Hepatocyte (in vitro differentiated cells): ENCODE data around the gene TAF6L. TPM values are rescaled to one million over a fixed set of nuclear protein-coding genes. Genes with fewer than 3 reads are reported as not detected.

ENCODE experiments used
- DNase-seq: peaks from one replicate; pipeline ENCODE4 v3.0.0-alpha.2; 2016; ENCODE audit warnings: low spot score
- H2AFZ ChIP-seq: fragments of 200-600 bp; sonication (generic); 2 replicates; pipeline ENCODE4 v1.6.0; 2016; ENCODE audit warnings: antibody characterized with exemption, mild to moderate bottlenecking
- H3K27ac ChIP-seq: fragments of 200-600 bp; sonication (generic); 2 replicates; pipeline ENCODE4 v1.5.1; 2016; ENCODE audit warnings: mild to moderate bottlenecking
- H3K27me3 ChIP-seq: fragments of 200-600 bp; sonication (generic); 2 replicates; pipeline ENCODE4 v1.6.1; 2016
- H3K36me3 ChIP-seq: fragments of 200-600 bp; sonication (generic); replicated peaks from 2 replicates; pipeline ENCODE4 v1.5.1; 2016; ENCODE audit warnings: low read depth; ENCODE audit not compliant: insufficient read depth
- H3K4me1 ChIP-seq: fragments of 200-600 bp; sonication (generic); 2 replicates; pipeline ENCODE4 v1.5.1; 2016; ENCODE audit warnings: mild to moderate bottlenecking, moderate library complexity; ENCODE audit not compliant: insufficient read depth
- H3K4me2 ChIP-seq: fragments of 200-600 bp; sonication (generic); 2 replicates; pipeline ENCODE4 v1.6.0; 2016
- H3K4me3 ChIP-seq: fragments of 200-600 bp; sonication (generic); 2 replicates; pipeline ENCODE4 v1.5.1; 2016; ENCODE audit warnings: mild to moderate bottlenecking
- H3K79me2 ChIP-seq: fragments of 200-600 bp; sonication (generic); 2 replicates; pipeline ENCODE4 v1.6.0; 2017; ENCODE audit warnings: mild to moderate bottlenecking
- H3K9me2 ChIP-seq: fragments of 200-600 bp; sonication (generic); replicated peaks from 2 replicates; pipeline ENCODE4 v1.6.0; 2017; ENCODE audit warnings: mild to moderate bottlenecking; ENCODE audit not compliant: insufficient read depth
- H3K9me3 ChIP-seq: fragments of 200-600 bp; sonication (generic); 2 replicates; pipeline ENCODE4 v1.5.1; 2016; ENCODE audit warnings: low read depth, mild to moderate bottlenecking
- H4K20me1 ChIP-seq: fragments of 200-600 bp; sonication (generic); 2 replicates; pipeline ENCODE4 v1.6.0; 2016; ENCODE audit warnings: mild to moderate bottlenecking; ENCODE audit not compliant: insufficient read depth, poor library complexity, severe bottlenecking
- EZH2 ChIP-seq: fragments of 200-600 bp; sonication (generic); IDR thresholded peaks from 2 replicates; pipeline ENCODE4 v1.6.1; 2016; ENCODE audit warnings: antibody characterized with exemption, mild to moderate bottlenecking, borderline replicate concordance
- EZH2phosphoT487 ChIP-seq: fragments of 200-600 bp; sonication (generic); IDR thresholded peaks from one replicate; pipeline ENCODE4 v1.6.1; 2018; ENCODE audit warnings: antibody characterized with exemption, mild to moderate bottlenecking, low read depth, moderate library complexity; ENCODE audit not compliant: unreplicated experiment, severe bottlenecking
- WGBS: methylation state at CpG from one replicate; pipeline ENCODE4 v1.1.6; 2016; ENCODE audit warnings: low lambda C conversion rate; ENCODE audit errors: missing lambda C conversion rate; 5-methylcytosine and 5-hydroxymethylcytosine counted together
- polyA plus RNA-seq: library from polyadenylated mRNA; unstranded; fragments of >200 nt; fragmentation: Nextera tagmentation; extraction: Ambion mirVana; gene quantifications from 2 replicates; pipeline ENCODE4 v1.2.1, GENCODE V29; 2016
- total RNA-seq: library from RNA; depleted of rRNA; stranded (reverse); fragments of >200 nt; gene quantifications from 2 replicates; pipeline ENCODE4 v1.2.3, GENCODE V29; 2014
- TF ChIP-seq, protein P1 (sequence below): fragments of 200-600 bp; sonication (generic); IDR thresholded peaks from 2 replicates; pipeline ENCODE4 v1.5.1; 2016; ENCODE audit warnings: antibody characterized with exemption, mild to moderate bottlenecking; ENCODE audit not compliant: poor library complexity

Gene TAF6L
- total and polyA plus RNA-seq, 2 experiments from 2014 or later = 20.5 to 36.0 TPM

DNA sequence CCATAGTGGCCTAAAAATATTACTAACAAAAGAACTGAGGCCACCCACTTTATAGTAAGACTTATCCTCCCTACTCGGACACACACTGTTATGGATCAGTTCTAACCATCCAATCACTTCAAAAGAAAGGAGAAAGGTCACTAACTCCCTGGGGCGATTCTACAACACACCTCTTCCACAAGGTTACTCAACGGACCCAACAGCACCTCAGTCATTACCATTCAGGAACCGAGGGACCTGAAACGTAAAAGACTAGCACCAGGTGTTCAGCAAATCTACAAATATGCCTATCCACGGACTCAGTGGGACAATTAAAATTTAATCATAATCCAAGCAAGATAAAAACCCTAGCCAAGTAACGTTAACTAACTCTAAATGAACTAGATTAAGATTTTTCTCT, 45.5 kb upstream of the TAF6L start:
- no peak for DNase-seq

DNA sequence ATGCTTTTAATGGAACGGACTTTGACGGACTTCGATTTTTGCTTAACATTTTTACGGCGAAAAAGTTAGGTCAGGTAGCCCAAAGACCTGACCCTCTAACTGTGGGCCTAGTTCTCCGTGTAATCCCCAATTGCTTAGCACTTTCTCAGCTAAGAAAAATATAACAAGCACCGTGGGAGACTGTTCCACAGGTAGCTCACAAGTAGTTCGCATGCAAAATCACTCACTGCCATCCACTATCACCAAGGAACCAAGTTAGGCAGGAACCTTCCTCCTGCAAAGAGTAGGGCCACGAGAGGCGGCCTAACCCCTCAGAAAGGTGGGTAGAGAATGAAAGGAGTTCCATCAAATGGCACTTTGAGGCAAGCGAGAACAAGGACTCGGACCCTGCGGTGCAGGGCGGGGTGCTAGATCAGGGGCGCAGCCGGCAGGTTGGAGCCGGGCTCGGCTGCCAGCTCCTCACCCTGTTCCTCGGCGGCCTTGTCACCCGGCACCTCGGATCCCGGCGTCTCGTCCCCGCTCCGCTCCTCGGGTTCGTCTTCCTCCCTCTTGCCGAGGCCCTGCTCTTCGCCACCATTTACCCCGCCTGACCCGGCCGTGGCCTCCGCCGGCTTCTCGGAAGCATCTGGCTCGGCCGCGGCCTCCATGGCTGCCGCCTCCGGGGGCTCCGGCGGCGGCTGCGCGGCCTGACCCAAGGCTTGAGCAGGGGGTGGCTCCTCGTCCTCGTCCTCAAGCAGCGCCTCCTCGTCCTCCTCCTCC, 44.9 kb upstream of the TAF6L start:
- Histone ChIP-seq H2AFZ (no peak overlapping the region), H3K9me2 (no peaks in the 10 kb centered on the region), H3K27ac (peak overlapping the region; percentile 91), H3K27me3 (no peaks in the 10 kb centered on the region), H4K20me1 (peaks cover 45% of the 10 kb centered on the region), H3K9me3 (no peaks in the 10 kb centered on the region), H3K79me2 (peaks cover 80% of the 10 kb centered on the region), H3K4me3 (peak overlapping the region; percentile 12), H3K36me3 (peaks cover 12% of the 10 kb centered on the region), H3K4me1 (peaks cover 16% of the 10 kb centered on the region), H3K4me2 (peak overlapping the region; percentile 89)
- TF ChIP-seq, protein P1, sequence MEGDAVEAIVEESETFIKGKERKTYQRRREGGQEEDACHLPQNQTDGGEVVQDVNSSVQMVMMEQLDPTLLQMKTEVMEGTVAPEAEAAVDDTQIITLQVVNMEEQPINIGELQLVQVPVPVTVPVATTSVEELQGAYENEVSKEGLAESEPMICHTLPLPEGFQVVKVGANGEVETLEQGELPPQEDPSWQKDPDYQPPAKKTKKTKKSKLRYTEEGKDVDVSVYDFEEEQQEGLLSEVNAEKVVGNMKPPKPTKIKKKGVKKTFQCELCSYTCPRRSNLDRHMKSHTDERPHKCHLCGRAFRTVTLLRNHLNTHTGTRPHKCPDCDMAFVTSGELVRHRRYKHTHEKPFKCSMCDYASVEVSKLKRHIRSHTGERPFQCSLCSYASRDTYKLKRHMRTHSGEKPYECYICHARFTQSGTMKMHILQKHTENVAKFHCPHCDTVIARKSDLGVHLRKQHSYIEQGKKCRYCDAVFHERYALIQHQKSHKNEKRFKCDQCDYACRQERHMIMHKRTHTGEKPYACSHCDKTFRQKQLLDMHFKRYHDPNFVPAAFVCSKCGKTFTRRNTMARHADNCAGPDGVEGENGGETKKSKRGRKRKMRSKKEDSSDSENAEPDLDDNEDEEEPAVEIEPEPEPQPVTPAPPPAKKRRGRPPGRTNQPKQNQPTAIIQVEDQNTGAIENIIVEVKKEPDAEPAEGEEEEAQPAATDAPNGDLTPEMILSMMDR = no peak
- TF ChIP-seq EZH2phosphoT487 (no peak), EZH2 (no peak)
- 1% methylated on average over 30 of the region's 51 CpGs for WGBS
- DNase-seq = no peak

More for the DNA sequence above, 45.5 kb upstream of the TAF6L start:
- Histone ChIP-seq H3K4me1 (peaks cover 16% of the 10 kb centered on the region), H3K27me3 (no peaks in the 10 kb centered on the region), H2AFZ (no peak overlapping the region), H4K20me1 (peaks cover 45% of the 10 kb centered on the region), H3K4me2 (peak overlapping the region; percentile 89), H3K79me2 (peaks cover 80% of the 10 kb centered on the region), H3K27ac (peak overlapping the region; percentile 91), H3K4me3 (peak overlapping the region; percentile 12), H3K36me3 (peaks cover 12% of the 10 kb centered on the region), H3K9me3 (no peaks in the 10 kb centered on the region), H3K9me2 (no peaks in the 10 kb centered on the region)
- 2% methylated on average over 7 of the region's 7 CpGs for WGBS
- TF ChIP-seq, protein P1 = no peak
- TF ChIP-seq EZH2phosphoT487 (no peak), EZH2 (no peak)

- Histone ChIP-seq H3K36me3 (peaks cover 7% of the 10 kb centered on the region), H3K79me2 (peaks cover 80% of the 10 kb centered on the region), H3K9me3 (no peaks in the 10 kb centered on the region), H3K27me3 (no peaks in the 10 kb centered on the region), H3K4me2 (peak overlapping the region; percentile 89), H3K4me3 (peak overlapping the region; percentile 12), H3K9me2 (no peaks in the 10 kb centered on the region), H4K20me1 (peaks cover 45% of the 10 kb centered on the region), H3K4me1 (peaks cover 16% of the 10 kb centered on the region), H3K27ac (peak overlapping the region; percentile 91), H2AFZ (no peak overlapping the region)
- TF ChIP-seq, protein P1 = no peak
- TF ChIP-seq EZH2phosphoT487 = no peak
- TF ChIP-seq EZH2 = no peak
- DNase-seq = no peak
- WGBS = no CpG with 5 or more reads among the region's 37 CpGs
These were observed 44.4 kb upstream of the TAF6L start for GRCh38 chr11:62726915-62727164.
